ENCODE measurements around the gene ANTXR1. TPM values are rescaled to one million over a fixed set of nuclear protein-coding genes. Genes with fewer than 3 reads are reported as not detected.

Gene ANTXR1
- polyA plus RNA-seq, 1 of the 3 experiments (the other 2 are of a cell fraction) = 114 TPM

DNA sequence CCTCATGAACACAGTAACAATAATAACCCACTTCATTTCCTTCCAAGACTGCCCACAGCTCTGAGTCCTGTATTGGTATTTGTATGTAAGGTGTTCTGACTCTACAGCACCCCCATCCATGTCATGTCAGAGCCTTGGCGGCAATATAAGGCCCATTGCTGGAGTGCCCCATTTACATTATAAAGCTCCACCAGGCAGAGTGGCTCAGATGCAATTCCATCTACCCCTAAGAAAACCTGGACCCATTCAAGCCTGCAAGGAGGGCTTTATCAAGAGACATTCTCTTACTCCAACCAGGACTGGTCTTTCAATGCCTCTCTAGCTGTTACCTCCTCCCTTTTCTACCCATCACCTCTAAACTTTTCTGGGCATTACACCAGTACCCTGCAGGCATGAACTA, 101.6 kb downstream of the ANTXR1 start:
- no peak overlapping the region for H3K27ac ChIP-seq (ENCODE audit: low read depth in 2 of 2, low read length in 1 of 2)
- CTCF ChIA-PET = interaction anchor here (0.9 kb wide), 1 partner anchor 99 kb away, joined by 3 read pairs; no protein-coding TSS in a partner anchor
- TF ChIP-seq FOXM1 (IDR thresholded peaks at IDR 0.05; ENCODE audit: low read depth) = no peak
- no peak for TF ChIP-seq POLR2AphosphoS5 (IDR thresholded peaks at IDR 0.05; ENCODE audit: low read depth, low read length)
- TF ChIP-seq, protein P1, sequence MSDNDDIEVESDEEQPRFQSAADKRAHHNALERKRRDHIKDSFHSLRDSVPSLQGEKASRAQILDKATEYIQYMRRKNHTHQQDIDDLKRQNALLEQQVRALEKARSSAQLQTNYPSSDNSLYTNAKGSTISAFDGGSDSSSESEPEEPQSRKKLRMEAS (IDR thresholded peaks at IDR 0.05; ENCODE audit: low read depth) = no peak

DNA sequence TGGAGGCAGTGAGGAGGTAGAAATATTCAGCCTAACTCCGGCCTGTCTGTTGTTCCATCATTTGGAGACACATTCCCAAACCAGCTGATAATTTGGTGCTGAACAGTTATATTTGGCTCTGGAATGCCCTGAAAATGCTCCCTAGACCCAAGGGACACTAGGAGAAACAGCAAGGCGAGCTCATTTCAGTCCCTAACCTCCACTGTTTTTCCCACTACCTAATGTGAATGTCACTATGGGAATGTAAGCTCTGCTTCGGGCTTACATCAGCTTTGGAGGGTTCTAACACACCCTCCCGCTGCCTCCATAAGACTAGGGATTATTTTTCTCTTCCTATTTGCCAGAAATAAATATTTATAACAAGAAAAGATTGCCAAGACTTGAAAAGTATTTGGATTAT, 103.5 kb downstream of the ANTXR1 start:
- CTCF ChIA-PET = interaction anchor here (0.6 to 1.2 kb wide), 5 partner anchors 10 to 190 kb away, joined by 3 read pairs; no protein-coding TSS in a partner anchor
- H3K4me2 ChIP-seq = no peak overlapping the region
- H3K27ac ChIP-seq (ENCODE audit: low read depth in 2 of 2, low read length in 1 of 2) = peak overlapping the region in 1 of 2 experiments; percentile 19; a peak in 1 of 4 replicates

More for the DNA sequence above, 101.6 kb downstream of the ANTXR1 start:
- Histone ChIP-seq H3K4me3 (ENCODE audit: low read depth in 2 of 2, low read length in 1 of 2) (no peak overlapping the region), H2AFZ (ENCODE audit: low read depth) (no peak overlapping the region), H3K27me3 (ENCODE audit: insufficient read depth) (no peaks in the 10 kb centered on the region), H3K36me3 (replicated peaks in 1 of 2; ENCODE audit: control insufficient read depth in 1 of 2, insufficient read depth in 2 of 2, low read length in 1 of 2) (peaks cover 31 to 36% of the 10 kb centered on the region in 2 experiments), H3K9ac (no peak overlapping the region), H3F3A (replicated peaks; ENCODE audit: insufficient read depth) (peaks cover 5% of the 10 kb centered on the region), H3K9me2 (no peaks in the 10 kb centered on the region), H3K79me2 (ENCODE audit: insufficient read depth) (no peaks in the 10 kb centered on the region), H3K9me3 (no peaks in the 10 kb centered on the region), H4K20me1 (ENCODE audit: insufficient read depth) (no peaks in the 10 kb centered on the region), H3K4me1 (ENCODE audit: control insufficient read depth in 1 of 2, insufficient read depth in 2 of 2, low read depth in 1 of 2, low read length in 1 of 2) (peaks cover 4 to 5% of the 10 kb centered on the region in 2 experiments; a peak in 2 of 4 replicates), H3K4me2 (no peak overlapping the region)
- WGBS (ENCODE audit: low lambda C conversion rate) = 100% methylated on average over 1 of the region's 1 CpG
- POLR2A ChIA-PET = no interaction called here
- no peak for DNase-seq

DNA sequence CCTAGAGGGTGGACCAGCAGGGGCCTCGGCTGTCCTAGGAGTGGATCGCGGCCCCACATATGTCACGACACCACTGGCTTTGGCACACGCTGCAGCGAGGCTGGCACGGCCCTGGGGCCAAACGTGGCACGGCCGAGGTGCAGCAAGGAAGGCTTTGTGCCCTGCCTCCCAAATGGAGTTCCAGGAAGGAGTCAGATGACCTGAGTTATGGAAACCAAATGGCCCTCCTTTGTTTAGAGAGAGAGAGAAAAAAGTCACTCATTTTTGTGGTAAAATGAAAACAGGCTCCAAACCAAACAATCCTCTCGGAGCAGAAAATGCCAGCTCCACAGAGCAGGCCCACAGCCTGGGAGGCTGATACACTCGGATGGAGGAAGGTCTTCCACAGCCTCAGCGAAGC, 105.6 kb downstream of the ANTXR1 start:
- no peak overlapping the region for H3K4me2 ChIP-seq
- DNase-seq = no peak
- H3K4me3 ChIP-seq (ENCODE audit: low read depth in 2 of 2, low read length in 1 of 2) = no peak overlapping the region
- no peaks in the 10 kb centered on the region for H3K9me3 ChIP-seq
- TF ChIP-seq MXI1 (IDR thresholded peaks at IDR 0.05; ENCODE audit: low read depth, low read length) = no peak
- no peak for TF ChIP-seq RXRA (IDR thresholded peaks at IDR 0.05; ENCODE audit: borderline replicate concordance, low read depth)
- no peak for TF ChIP-seq ELF1 (IDR thresholded peaks at IDR 0.05)
- TF ChIP-seq, protein P2, sequence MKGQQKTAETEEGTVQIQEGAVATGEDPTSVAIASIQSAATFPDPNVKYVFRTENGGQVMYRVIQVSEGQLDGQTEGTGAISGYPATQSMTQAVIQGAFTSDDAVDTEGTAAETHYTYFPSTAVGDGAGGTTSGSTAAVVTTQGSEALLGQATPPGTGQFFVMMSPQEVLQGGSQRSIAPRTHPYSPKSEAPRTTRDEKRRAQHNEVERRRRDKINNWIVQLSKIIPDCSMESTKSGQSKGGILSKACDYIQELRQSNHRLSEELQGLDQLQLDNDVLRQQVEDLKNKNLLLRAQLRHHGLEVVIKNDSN (IDR thresholded peaks at IDR 0.05; ENCODE audit: borderline replicate concordance, low read depth) = peak; percentile 23; the same call in 1 of the 2 replicates
- no peak for TF ChIP-seq FOXM1 (IDR thresholded peaks at IDR 0.05; ENCODE audit: low read depth)
- TF ChIP-seq, protein P1 (IDR thresholded peaks at IDR 0.05; ENCODE audit: low read depth) = no peak
- peaks cover 5 to 12% of the 10 kb centered on the region in 2 experiments; a peak in 2 of 4 replicates for H3K4me1 ChIP-seq (ENCODE audit: control insufficient read depth in 1 of 2, insufficient read depth in 2 of 2, low read depth in 1 of 2, low read length in 1 of 2)
- CTCF ChIA-PET = no interaction called here
- no peaks in the 10 kb centered on the region for H3K79me2 ChIP-seq (ENCODE audit: insufficient read depth)
- no peak overlapping the region for H2AFZ ChIP-seq (ENCODE audit: low read depth)
- H3K9me2 ChIP-seq = no peaks in the 10 kb centered on the region
- WGBS (ENCODE audit: low lambda C conversion rate) = 93% methylated on average over 13 of the region's 13 CpGs
- peaks cover 11% of the 10 kb centered on the region for H3F3A ChIP-seq (replicated peaks; ENCODE audit: insufficient read depth)
- H4K20me1 ChIP-seq (ENCODE audit: insufficient read depth) = no peaks in the 10 kb centered on the region
- H3K27me3 ChIP-seq (ENCODE audit: insufficient read depth) = no peaks in the 10 kb centered on the region
- peaks cover 25 to 39% of the 10 kb centered on the region in 2 experiments for H3K36me3 ChIP-seq (replicated peaks in 1 of 2; ENCODE audit: control insufficient read depth in 1 of 2, insufficient read depth in 2 of 2, low read length in 1 of 2)
- H3K27ac ChIP-seq (ENCODE audit: low read depth in 2 of 2, low read length in 1 of 2) = peak overlapping the region; percentile 43 to 58; a peak in 3 of 4 replicates
- no peak overlapping the region for H3K9ac ChIP-seq
- POLR2A ChIA-PET = no interaction called here

More for the DNA sequence above, 103.5 kb downstream of the ANTXR1 start:
- no peak overlapping the region for H3K4me3 ChIP-seq (ENCODE audit: low read depth in 2 of 2, low read length in 1 of 2)
- no peaks in the 10 kb centered on the region for H3K9me3 ChIP-seq
- no peak overlapping the region for H2AFZ ChIP-seq (ENCODE audit: low read depth)
- no peaks in the 10 kb centered on the region for H3K79me2 ChIP-seq (ENCODE audit: insufficient read depth)
- no peaks in the 10 kb centered on the region for H4K20me1 ChIP-seq (ENCODE audit: insufficient read depth)
- no peaks in the 10 kb centered on the region for H3K27me3 ChIP-seq (ENCODE audit: insufficient read depth)
- POLR2A ChIA-PET = no interaction called here
- TF ChIP-seq MXI1 (IDR thresholded peaks at IDR 0.05; ENCODE audit: low read depth, low read length) = no peak
- no peak overlapping the region for H3K9ac ChIP-seq
- no peaks in the 10 kb centered on the region for H3K9me2 ChIP-seq
- H3K36me3 ChIP-seq (replicated peaks in 1 of 2; ENCODE audit: control insufficient read depth in 1 of 2, insufficient read depth in 2 of 2, low read length in 1 of 2) = peaks cover 24 to 27% of the 10 kb centered on the region in 2 experiments
- peaks cover 4 to 5% of the 10 kb centered on the region in 2 experiments; a peak in 2 of 4 replicates for H3K4me1 ChIP-seq (ENCODE audit: control insufficient read depth in 1 of 2, insufficient read depth in 2 of 2, low read depth in 1 of 2, low read length in 1 of 2)
- 96% methylated on average over 4 of the region's 4 CpGs for WGBS (ENCODE audit: low lambda C conversion rate)
- peaks cover 5% of the 10 kb centered on the region for H3F3A ChIP-seq (replicated peaks; ENCODE audit: insufficient read depth)
- DNase-seq = no peak

Measured in SK-N-SH (cell line).